Spleen (tissue), 11 donors: Measurements from ENCODE around the gene ITPA. TPM values are rescaled to one million over a fixed set of nuclear protein-coding genes. Genes with fewer than 3 reads are reported as not detected.

Experiments used
- DNase-seq: peaks from one replicate; pipeline ENCODE4 v3.0.0-alpha.2; 2020
- H3K27ac ChIP-seq, 8 donors: fragments of 200-600 bp; sonication (generic) in 7 of 8; 1 replicate in 4 of 8; 2 replicates in 4 of 8; pipeline versions ENCODE4 v1.5.0 to v1.8.0; 2016 to 2021; ENCODE audit warnings: inconsistent platforms in 4 of 8, mild to moderate bottlenecking in 4 of 8, moderate library complexity in 1 of 8
- H3K27me3 ChIP-seq, 7 donors: fragments of 200-600 bp; sonication (generic) in 6 of 7; replicated peaks in 1 of 7; 1 replicate in 4 of 7; 2 replicates in 3 of 7; pipeline versions ENCODE4 v1.5.0 to v1.8.0; 2016 to 2021; ENCODE audit warnings: inconsistent platforms in 3 of 7, mild to moderate bottlenecking in 1 of 7
- H3K36me3 ChIP-seq, 6 donors: fragments of 200-600 bp; sonication (generic) in 5 of 6; 1 replicate in 4 of 6; 2 replicates in 2 of 6; pipeline versions ENCODE4 v1.5.0 to v1.8.0; 2016 to 2021; ENCODE audit warnings: inconsistent platforms in 2 of 6
- H3K4me1 ChIP-seq, 6 donors: fragments of 200-600 bp; sonication (generic) in 5 of 6; 1 replicate in 3 of 6; 2 replicates in 3 of 6; pipeline versions ENCODE4 v1.5.0 to v1.8.0; 2016 to 2021; ENCODE audit warnings: inconsistent platforms in 3 of 6
- H3K4me3 ChIP-seq, 8 donors: fragments of 200-600 bp; sonication (generic) in 7 of 8; 1 replicate in 4 of 8; 2 replicates in 4 of 8; pipeline versions ENCODE4 v1.5.0 to v1.8.0; 2016 to 2021; ENCODE audit warnings: inconsistent platforms in 4 of 8, mild to moderate bottlenecking in 4 of 8, moderate library complexity in 2 of 8
- H3K9me3 ChIP-seq, 8 donors: fragments of 200-600 bp; sonication (generic) in 7 of 8; 1 replicate in 4 of 8; 2 replicates in 4 of 8; pipeline versions ENCODE4 v1.5.0 to v1.8.0; 2016 to 2021; ENCODE audit warnings: inconsistent platforms in 4 of 8
- POLR2A ChIP-seq, 3 donors: fragments of 450-650 bp; IDR thresholded peaks; one replicate each; pipeline ENCODE4 v1.5.1; 2017; ENCODE audit warnings: antibody characterized with exemption in 3 of 3, mild to moderate bottlenecking in 1 of 3
- POLR2AphosphoS5 ChIP-seq, 3 donors: sonication (generic); formaldehyde crosslinking; IDR thresholded peaks; one replicate each; pipeline ENCODE4 v1.5.1; 2017; ENCODE audit warnings: antibody characterized with exemption in 3 of 3
- WGBS, 5 donors: extraction: QIAGEN DNeasy Blood & Tissue Kit in 3 of 5; methylation state at CpG; one replicate each; pipeline versions ENCODE4 v1.1.5 to v1.1.7; 2013 to 2018; 5-methylcytosine and 5-hydroxymethylcytosine counted together
- intact Hi-C: fragments of 100-400 bp; cut with DNase I; formaldehyde crosslinking; loops from one replicate; pipeline ENCODE4 v1.15.0; 2023; ENCODE audit warnings: low total_unique reads
- polyA plus RNA-seq, 3 donors: library from polyadenylated mRNA; stranded (reverse); fragments of 200-250 nt; gene quantifications; one replicate each; pipeline ENCODE4 v1.2.1, GENCODE V29; 2013
- total RNA-seq, 7 donors: library from RNA; depleted of rRNA in 3 of 7; stranded (reverse); fragments of >200 nt in 3 of 7; fragmentation: NEBNext Ultra II Directional in 4 of 7; extraction: Animal tissue kit (Norgen Biotek cat#: 25700) in 4 of 7; gene quantifications; one replicate each; pipeline versions ENCODE4 v1.1.0 to v1.2.1, GENCODE V29; 2016 to 2021
- TF ChIP-seq, protein P1 (sequence below), 11 experiments: fragments of 200-600 bp in 7 of 11; fragments of 450-650 bp in 4 of 11; sonication (generic) in 4 of 11; IDR thresholded peaks in 8 of 11; conservative IDR thresholded peaks in 3 of 11; 1 replicate in 7 of 11; 2 replicates in 4 of 11; pipeline versions ENCODE4 v1.4.0 to v1.8.0; 2016 to 2021; ENCODE audit warnings: antibody characterized with exemption in 11 of 11, inconsistent platforms in 4 of 11, mild to moderate bottlenecking in 1 of 11
- donor health status: healthy with polysubstance abuse.
- donor health status: DM: no; HTN: no; CAD: no; lungs with moderate emphysema.
- donor health status: DM: no; HTN: no; CAD: no.
- donor health status: Bipolar disorder and iron deficiency.
- donor health status: healthy.
- donor health status: DM: no; HTN: no; CAD: no.
- donor health status: DM: yes; HTN: yes; CAD: no.

The ITPA gene
- total and polyA plus RNA-seq, 10 donors = 26.1 to 173 (median 43.9) TPM

DNA sequence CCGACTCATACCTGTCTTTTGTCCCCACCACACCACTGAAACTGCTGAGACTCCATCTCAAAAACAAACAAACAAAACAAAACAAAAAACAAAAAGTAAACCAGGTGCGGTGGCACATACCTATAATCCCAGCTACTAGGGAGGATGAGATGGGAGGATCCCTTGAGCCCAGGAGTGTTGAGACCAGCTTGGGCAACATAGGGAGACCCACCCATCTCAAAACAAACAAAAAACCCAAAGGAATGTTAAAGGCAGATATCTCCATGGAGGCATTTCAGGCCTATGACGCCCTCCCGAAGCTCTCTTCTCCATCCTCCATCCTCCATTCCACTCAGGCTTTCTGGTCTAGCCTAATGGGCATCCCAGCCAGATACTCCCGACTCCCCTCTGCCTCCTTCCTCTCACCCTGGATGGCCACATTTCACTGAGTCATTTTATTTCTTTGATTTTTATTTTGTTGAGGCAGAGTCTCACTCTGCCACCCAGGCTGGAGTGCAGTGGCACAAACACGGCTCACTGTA lies 32.9 kb downstream of the ITPA start:
- peaks cover 14 to 31% (median 26%) of the 10 kb centered on the region in 6 donors for H3K4me1 ChIP-seq
- intact Hi-C loops = no loop called here
- no peaks in the 10 kb centered on the region for H3K36me3 ChIP-seq
- no peak for TF ChIP-seq POLR2A (IDR thresholded peaks at IDR 0.05)
- TF ChIP-seq, protein P1, sequence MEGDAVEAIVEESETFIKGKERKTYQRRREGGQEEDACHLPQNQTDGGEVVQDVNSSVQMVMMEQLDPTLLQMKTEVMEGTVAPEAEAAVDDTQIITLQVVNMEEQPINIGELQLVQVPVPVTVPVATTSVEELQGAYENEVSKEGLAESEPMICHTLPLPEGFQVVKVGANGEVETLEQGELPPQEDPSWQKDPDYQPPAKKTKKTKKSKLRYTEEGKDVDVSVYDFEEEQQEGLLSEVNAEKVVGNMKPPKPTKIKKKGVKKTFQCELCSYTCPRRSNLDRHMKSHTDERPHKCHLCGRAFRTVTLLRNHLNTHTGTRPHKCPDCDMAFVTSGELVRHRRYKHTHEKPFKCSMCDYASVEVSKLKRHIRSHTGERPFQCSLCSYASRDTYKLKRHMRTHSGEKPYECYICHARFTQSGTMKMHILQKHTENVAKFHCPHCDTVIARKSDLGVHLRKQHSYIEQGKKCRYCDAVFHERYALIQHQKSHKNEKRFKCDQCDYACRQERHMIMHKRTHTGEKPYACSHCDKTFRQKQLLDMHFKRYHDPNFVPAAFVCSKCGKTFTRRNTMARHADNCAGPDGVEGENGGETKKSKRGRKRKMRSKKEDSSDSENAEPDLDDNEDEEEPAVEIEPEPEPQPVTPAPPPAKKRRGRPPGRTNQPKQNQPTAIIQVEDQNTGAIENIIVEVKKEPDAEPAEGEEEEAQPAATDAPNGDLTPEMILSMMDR (IDR thresholded peaks at IDR 0.05 in 8 of 11, conservative IDR thresholded peaks at IDR 0.05 in 3 of 11) = no peak
- no peak for TF ChIP-seq POLR2AphosphoS5 (IDR thresholded peaks at IDR 0.05)
- no peak overlapping the region for H3K4me3 ChIP-seq
- peaks cover 0 to 72% (median 36%) of the 10 kb centered on the region in 7 donors for H3K27me3 ChIP-seq
- no peak for DNase-seq
- no peak overlapping the region for H3K27ac ChIP-seq
- WGBS, 5 donors = 70 to 80% (median 73%) methylated on average over 6 of the region's 6 CpGs
- H3K9me3 ChIP-seq = no peaks in the 10 kb centered on the region

DNA sequence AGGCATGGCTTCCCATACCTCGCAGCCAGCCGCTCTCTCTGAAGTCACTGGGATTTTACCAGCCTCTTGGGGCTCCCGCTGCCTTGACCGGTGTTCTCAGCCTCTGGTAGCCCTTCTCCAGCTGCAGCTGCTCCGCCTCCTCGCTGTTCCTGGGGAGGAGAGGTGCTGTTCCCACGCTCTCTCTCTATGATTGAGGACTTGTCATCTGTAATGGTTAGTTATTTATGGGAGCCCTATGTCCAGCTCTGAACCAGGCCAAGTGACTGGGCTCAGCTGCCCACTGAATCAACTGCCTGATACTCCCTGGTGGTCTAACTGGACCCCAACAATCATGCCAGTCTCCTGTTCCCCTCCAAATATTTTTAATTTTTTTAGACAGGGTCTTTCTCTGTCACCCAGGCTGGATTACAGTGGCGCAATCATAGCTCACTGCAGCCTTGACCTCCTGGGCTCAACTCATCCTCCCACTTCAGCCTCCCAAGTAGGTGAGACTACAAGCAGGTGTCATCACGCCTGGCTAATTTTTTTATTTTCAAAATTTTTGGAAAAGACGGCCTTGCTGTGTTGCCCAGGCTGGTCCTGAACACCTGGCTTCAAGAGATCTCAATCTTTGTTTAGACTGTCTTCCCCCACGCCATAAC lies 34.5 kb downstream of the ITPA start:
- intact Hi-C loops = no loop called here
- WGBS, 5 donors = 73 to 84% (median 73%) methylated on average over 11 of the region's 11 CpGs
- no peaks in the 10 kb centered on the region for H3K9me3 ChIP-seq
- H3K4me3 ChIP-seq = no peak overlapping the region
- H3K4me1 ChIP-seq = peaks cover 15 to 25% (median 21%) of the 10 kb centered on the region in 6 donors
- H3K36me3 ChIP-seq = no peaks in the 10 kb centered on the region
- H3K27ac ChIP-seq = no peak overlapping the region
- DNase-seq = no peak
- TF ChIP-seq, protein P1 (IDR thresholded peaks at IDR 0.05 in 8 of 11, conservative IDR thresholded peaks at IDR 0.05 in 3 of 11) = no peak
- TF ChIP-seq POLR2A (IDR thresholded peaks at IDR 0.05) = no peak
- no peak for TF ChIP-seq POLR2AphosphoS5 (IDR thresholded peaks at IDR 0.05)
- peaks cover 0 to 72% (median 26%) of the 10 kb centered on the region in 7 donors for H3K27me3 ChIP-seq

DNA sequence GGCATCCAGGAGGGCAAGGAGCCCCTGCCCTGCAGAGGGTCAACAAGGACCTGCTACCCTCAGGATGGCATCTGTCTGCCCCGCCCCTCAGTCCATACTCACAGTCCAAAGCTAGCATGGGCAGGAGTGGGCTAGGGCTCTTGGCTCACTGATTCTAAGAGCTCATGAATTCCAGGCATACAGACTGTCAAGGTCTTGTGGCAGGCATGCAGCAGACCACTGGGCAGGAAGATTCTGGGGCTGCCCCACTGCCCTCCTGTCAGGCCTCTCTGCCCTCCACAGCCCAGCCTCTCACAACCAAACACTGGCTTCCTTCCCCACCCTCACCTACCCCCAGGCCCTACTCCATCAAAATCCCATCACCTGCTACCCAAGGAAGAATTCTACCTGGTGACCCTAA lies 35.3 kb downstream of the ITPA start:
- no peak for DNase-seq
- no peaks in the 10 kb centered on the region for H3K9me3 ChIP-seq
- H3K4me3 ChIP-seq = no peak overlapping the region
- 75 to 94% (median 79%) methylated on average over 1 of the region's 1 CpG; no CpG with 5 or more reads in 1 of the 5 donors for WGBS, 5 donors
- no peaks in the 10 kb centered on the region for H3K36me3 ChIP-seq
- no peak for TF ChIP-seq POLR2A (IDR thresholded peaks at IDR 0.05)
- TF ChIP-seq POLR2AphosphoS5 (IDR thresholded peaks at IDR 0.05) = no peak
- TF ChIP-seq, protein P1 (IDR thresholded peaks at IDR 0.05 in 8 of 11, conservative IDR thresholded peaks at IDR 0.05 in 3 of 11) = no peak
- H3K4me1 ChIP-seq = peaks cover 14 to 25% (median 20%) of the 10 kb centered on the region in 6 donors
- H3K27me3 ChIP-seq = peaks cover 0 to 72% (median 20%) of the 10 kb centered on the region in 7 donors
- intact Hi-C loops = no loop called here
- H3K27ac ChIP-seq = no peak overlapping the region

DNA sequence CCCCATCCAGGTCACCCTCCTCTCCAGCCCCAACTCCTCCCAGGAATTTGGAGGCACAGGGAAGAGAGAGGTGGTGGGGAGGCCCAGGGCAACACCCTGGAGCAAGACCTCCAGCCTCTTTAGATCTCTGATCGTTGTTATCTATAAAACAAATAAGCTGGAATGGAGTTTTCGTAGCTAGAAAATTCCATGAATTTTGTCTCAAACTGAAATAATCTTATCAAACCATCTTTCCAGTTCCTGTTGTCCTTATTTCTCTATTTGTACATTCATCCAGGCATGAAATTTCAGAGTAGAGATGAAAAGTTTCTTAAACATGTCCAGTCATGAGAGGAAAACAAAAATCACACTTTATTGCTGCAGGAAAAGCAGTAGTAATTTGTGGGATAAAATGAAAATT lies 35.9 kb downstream of the ITPA start:
- 73 to 88% (median 80%) methylated on average over 2 of the region's 2 CpGs for WGBS, 5 donors
- no peak overlapping the region for H3K27ac ChIP-seq
- intact Hi-C loops = no loop called here
- H3K4me1 ChIP-seq = peaks cover 8 to 24% (median 15%) of the 10 kb centered on the region in 6 donors
- H3K9me3 ChIP-seq = no peaks in the 10 kb centered on the region
- no peak for DNase-seq
- TF ChIP-seq, protein P1 (IDR thresholded peaks at IDR 0.05 in 8 of 11, conservative IDR thresholded peaks at IDR 0.05 in 3 of 11) = no peak
- no peak for TF ChIP-seq POLR2A (IDR thresholded peaks at IDR 0.05)
- TF ChIP-seq POLR2AphosphoS5 (IDR thresholded peaks at IDR 0.05) = no peak
- H3K27me3 ChIP-seq = peaks cover 0 to 72% (median 14%) of the 10 kb centered on the region in 7 donors
- H3K36me3 ChIP-seq = peaks cover 0 to 1% (median 0%) of the 10 kb centered on the region in 6 donors
- H3K4me3 ChIP-seq = no peak overlapping the region
